IPS-11a (cell line): ENCODE data around the gene RNU1-2.
"Not testable (repeated sequence)": the region's sequence is repeated elsewhere in the genome, so short reads cannot be mapped to it uniquely, and the experiment has no call there.

Experiments
- H3K4me3 ChIP-seq: one replicate; pipeline ENCODE4 v1.5.1; 2013; ENCODE audit warnings: low read depth, low read length, control low read depth

The RNU1-2 gene

GRCh38 chr1:16907870-16908758, 12.3 kb downstream of the RNU1-2 start:
- no peak overlapping the region for H3K4me3 ChIP-seq

- H3K4me3 ChIP-seq, result not testable (repeated sequence)
These were observed 16.3 kb downstream of the RNU1-2 start for GRCh38 chr1:16911851-16912721.

- H3K4me3 ChIP-seq, result not testable (repeated sequence)
These were observed 17.0 kb downstream of the RNU1-2 start for GRCh38 chr1:16912742-16913141.

- H3K4me3 ChIP-seq, result peak overlapping the region; percentile 56
These were observed 17.5 kb downstream of the RNU1-2 start for GRCh38 chr1:16913181-16913832.

- peak overlapping the region; percentile 67 for H3K4me3 ChIP-seq
These were observed 18.3 kb downstream of the RNU1-2 start for GRCh38 chr1:16913833-16914662.

GRCh38 chr1:16914928-16915626, 19.3 kb downstream of the RNU1-2 start:
- not testable (repeated sequence) for H3K4me3 ChIP-seq

- no peak overlapping the region for H3K4me3 ChIP-seq
These were observed 19.8 kb downstream of the RNU1-2 start for GRCh38 chr1:16915627-16915973.

- not testable (repeated sequence) for H3K4me3 ChIP-seq
These were observed 20.5 kb downstream of the RNU1-2 start for GRCh38 chr1:16916036-16916880.

GRCh38 chr1:16918371-16918770, 22.6 kb downstream of the RNU1-2 start:
- no peak overlapping the region for H3K4me3 ChIP-seq

GRCh38 chr1:16918936-16919665, 23.3 kb downstream of the RNU1-2 start:
- H3K4me3 ChIP-seq, result not testable (repeated sequence)

- no peak overlapping the region for H3K4me3 ChIP-seq
These were observed 25.2 kb downstream of the RNU1-2 start for GRCh38 chr1:16920951-16921350.

GRCh38 chr1:16921391-16922185, 25.8 kb downstream of the RNU1-2 start, which contains the start of gene CROCC:
Gene CROCC, plus strand, starts transcription at chr1:16921931. Its CDS starts 88 bp downstream, at chr1:16922019.
- peak within 1 kb of the TSS; percentile 65 for H3K4me3 ChIP-seq

- peak overlapping the region; percentile 65 for H3K4me3 ChIP-seq
These were observed 26.7 kb downstream of the RNU1-2 start for GRCh38 chr1:16922466-16922865.

- H3K4me3 ChIP-seq, result no peak overlapping the region
These were observed 27.2 kb downstream of the RNU1-2 start for GRCh38 chr1:16922885-16923431.

GRCh38 chr1:16924216-16924918, 28.6 kb downstream of the RNU1-2 start:
- no peak overlapping the region for H3K4me3 ChIP-seq

GRCh38 chr1:16924919-16925477, 29.2 kb downstream of the RNU1-2 start:
- H3K4me3 ChIP-seq, result no peak overlapping the region
